GM18951 (cell line): ENCODE results near the gene CADM1.

Source experiments
- POLR2A ChIP-seq: IDR thresholded peaks from 4 replicates; pipeline ENCODE4 v1.6.1; 2011; ENCODE audit warnings: mild to moderate bottlenecking; ENCODE audit not compliant: insufficient read length, insufficient read depth; ENCODE audit errors: extremely low read depth
- in situ Hi-C: fragments of 300-500 bp; cut with MboI; formaldehyde crosslinking; loops from one replicate; pipeline ENCODE4 v1.12.0; 2022; ENCODE audit warnings: low sequenced_read_pairs, mixed read lengths, inconsistent platforms; ENCODE audit not compliant: unreplicated experiment

CADM1 gene

GRCh38 chr11:115213007-115213406 lies 291.2 kb downstream of the CADM1 start:
- in situ Hi-C loops: no loop called here
- TF ChIP-seq POLR2A: no peak

- in situ Hi-C loops: no loop called here
- TF ChIP-seq POLR2A: no peak
Observed at GRCh38 chr11:115208808-115209259, 295.4 kb downstream of the CADM1 start.

GRCh38 chr11:115207916-115208315 lies 296.3 kb downstream of the CADM1 start:
- in situ Hi-C loops: no loop called here
- no peak for TF ChIP-seq POLR2A

GRCh38 chr11:115207166-115207591 lies 297.0 kb downstream of the CADM1 start:
- in situ Hi-C loops: no loop called here
- TF ChIP-seq POLR2A: no peak

GRCh38 chr11:115206365-115207022 lies 297.7 kb downstream of the CADM1 start:
- in situ Hi-C loops: no loop called here
- TF ChIP-seq POLR2A: no peak

DNA sequence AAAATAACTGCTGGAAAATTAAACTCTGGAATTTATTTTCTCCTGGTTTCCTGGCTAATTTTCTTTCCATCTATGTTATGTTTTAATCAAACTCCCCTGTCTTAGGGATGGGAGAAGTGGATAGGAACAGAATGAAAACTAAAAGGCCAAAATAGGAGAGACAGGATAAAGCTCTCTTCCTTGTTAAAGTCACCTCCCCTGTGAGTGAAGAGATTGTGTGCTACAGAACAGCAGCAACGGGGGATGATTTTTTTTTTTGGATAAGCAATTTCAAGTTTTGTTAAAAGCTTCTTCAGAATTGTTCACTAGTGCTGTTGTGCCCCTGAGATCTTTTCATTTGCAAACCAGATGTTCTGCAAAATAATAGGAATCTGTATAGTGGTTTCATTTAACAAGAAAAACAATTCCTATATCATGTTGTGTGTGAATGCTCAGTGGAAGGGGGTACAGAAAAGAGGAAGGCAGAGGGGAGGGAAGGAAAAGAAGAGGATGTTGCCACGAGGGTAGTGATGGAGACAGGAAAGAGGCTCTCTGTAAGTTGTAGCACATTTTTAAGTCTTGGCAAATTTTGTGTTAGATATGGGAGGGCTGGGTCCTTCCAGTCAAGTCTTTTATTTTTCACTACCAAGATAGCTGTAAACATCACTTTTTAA lies 301.2 kb downstream of the CADM1 start:
- in situ Hi-C loops: no loop called here

GRCh38 chr11:115202074-115202473 lies 302.1 kb downstream of the CADM1 start:
- in situ Hi-C loops: no loop called here
- no peak for TF ChIP-seq POLR2A

More for the DNA sequence above, 301.2 kb downstream of the CADM1 start:
- no peak for TF ChIP-seq POLR2A

- in situ Hi-C loops: no loop called here
Observed at GRCh38 chr11:115201111-115201792, 303.0 kb downstream of the CADM1 start.

DNA sequence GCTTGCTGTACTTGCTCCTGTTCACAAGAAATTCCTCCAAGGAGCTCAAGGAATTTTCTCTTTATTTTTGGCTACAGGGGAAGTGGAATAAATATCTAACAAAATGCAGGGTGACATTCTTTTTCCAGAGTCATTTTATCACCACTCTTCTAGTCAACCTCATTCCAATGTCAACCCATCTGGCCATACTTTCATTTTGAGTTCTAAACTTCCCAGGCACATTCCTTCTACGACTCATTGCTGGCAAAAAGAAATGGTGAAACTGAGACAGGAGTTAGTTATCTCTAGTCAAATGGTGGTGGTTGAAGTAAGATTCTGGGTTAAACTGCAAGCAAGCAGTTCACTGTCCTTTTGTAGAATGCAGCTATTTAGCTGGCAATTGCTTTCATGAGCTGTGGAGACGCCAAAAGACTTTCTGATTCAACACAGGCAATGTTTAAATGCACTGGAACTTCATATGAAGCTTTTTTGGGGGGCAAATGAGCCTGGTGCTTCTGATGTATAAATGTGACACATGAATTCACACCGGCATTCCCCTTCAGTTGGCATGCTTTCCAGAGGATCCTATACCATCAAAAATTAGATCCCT lies 304.6 kb downstream of the CADM1 start:
- in situ Hi-C loops: no loop called here

More at GRCh38 chr11:115201111-115201792, 303.0 kb downstream of the CADM1 start:
- no peak for TF ChIP-seq POLR2A

DNA sequence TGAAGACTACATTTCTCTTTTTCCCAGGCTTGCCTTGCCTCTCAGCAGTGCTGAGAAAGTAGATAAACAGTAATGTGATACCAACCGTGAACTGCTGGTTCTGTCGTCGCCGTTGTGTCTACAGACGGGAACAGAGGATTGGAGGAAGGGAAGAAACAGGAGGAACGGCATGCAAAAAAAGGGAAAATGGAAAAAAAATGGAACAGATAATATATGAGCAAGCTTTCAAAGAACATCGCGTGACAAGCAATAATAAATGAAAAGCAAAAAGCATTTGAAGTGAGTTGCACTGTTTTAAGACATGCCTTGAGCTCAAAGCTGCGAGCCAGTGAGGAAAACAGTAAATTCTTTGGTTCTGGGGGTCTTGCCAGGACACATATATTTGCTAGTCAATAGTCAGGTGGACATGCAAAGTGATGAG lies 305.9 kb downstream of the CADM1 start:
- TF ChIP-seq POLR2A: no peak
- in situ Hi-C loops: no loop called here

More for the DNA sequence above, 304.6 kb downstream of the CADM1 start:
- no peak for TF ChIP-seq POLR2A

GRCh38 chr11:115197433-115197832 lies 306.8 kb downstream of the CADM1 start:
- no peak for TF ChIP-seq POLR2A
- in situ Hi-C loops: no loop called here

DNA sequence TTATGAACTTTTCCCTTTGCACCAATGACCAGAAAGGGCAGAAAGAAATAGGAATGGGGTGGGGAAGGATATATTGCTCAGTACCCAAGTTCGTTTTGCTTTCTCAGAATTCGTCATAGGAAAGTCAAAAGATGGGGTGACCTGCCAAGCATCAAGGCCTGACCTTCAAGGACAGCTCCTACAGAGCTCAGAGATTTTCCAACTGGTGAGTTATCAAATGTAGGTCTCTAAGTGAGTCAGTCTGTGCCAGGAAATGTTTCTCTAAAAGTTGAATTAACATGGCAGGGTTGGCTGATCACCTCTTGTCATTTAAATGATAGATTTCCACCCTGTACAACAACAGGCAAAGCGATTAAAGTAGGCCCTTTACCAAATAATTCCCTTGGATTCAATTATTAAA lies 307.2 kb downstream of the CADM1 start:
- in situ Hi-C loops: no loop called here

GRCh38 chr11:115194802-115195110 lies 309.5 kb downstream of the CADM1 start:
- in situ Hi-C loops: no loop called here
- no peak for TF ChIP-seq POLR2A

More for the DNA sequence above, 307.2 kb downstream of the CADM1 start:
- TF ChIP-seq POLR2A: no peak
